NK-92 treated with Interleukin-12 subunit alpha and Interleukin-12 subunit beta, amount 100 ng/mL, for 24 hours (cell line): ENCODE measurements around the gene BZW1.
A peak's percentile ranks its signal among the peaks of the same experiment; 100 is the strongest.
"Not testable (repeated sequence)": the region's sequence is repeated elsewhere in the genome, so short reads cannot be mapped to it uniquely, and the experiment has no call there.

Source experiments
- DNase-seq: peaks from one replicate; lab custom pipeline; 2025; lab: John Stamatoyannopoulos, UW

BZW1 gene

GRCh38 chr2:200791905-200792304, 19.8 kb upstream of the BZW1 start:
- no peak for DNase-seq

- no peak for DNase-seq
Measured at GRCh38 chr2:200794143-200794542, 17.6 kb upstream of the BZW1 start.

GRCh38 chr2:200795028-200795440, 16.7 kb upstream of the BZW1 start:
- no peak for DNase-seq

- DNase-seq: no peak
Measured at GRCh38 chr2:200796561-200796960, 15.1 kb upstream of the BZW1 start.

- no peak for DNase-seq
Measured at GRCh38 chr2:200797242-200797770, 14.4 kb upstream of the BZW1 start.

- no peak for DNase-seq
Measured at GRCh38 chr2:200798514-200798913, 13.2 kb upstream of the BZW1 start.

GRCh38 chr2:200800458-200800857, 11.3 kb upstream of the BZW1 start:
- DNase-seq: no peak

GRCh38 chr2:200801431-200801830, 10.3 kb upstream of the BZW1 start:
- not testable (repeated sequence) for DNase-seq

GRCh38 chr2:200809506-200810251, 2.0 kb upstream of the BZW1 start:
- DNase-seq: no peak

GRCh38 chr2:200810252-200810997, 1.3 kb upstream of the BZW1 start:
- DNase-seq: no peak

- no peak for DNase-seq
Measured at GRCh38 chr2:200810998-200811332, 745 bp upstream of the BZW1 start.

GRCh38 chr2:200812122-200813022, 662 bp downstream of the BZW1 start:
- DNase-seq: peak; percentile 70

GRCh38 chr2:200814276-200814815, 2.6 kb downstream of the BZW1 start:
- peak; percentile 11 for DNase-seq

GRCh38 chr2:200814917-200815316, 3.2 kb downstream of the BZW1 start:
- DNase-seq: no peak

GRCh38 chr2:200818732-200819131, 7.0 kb downstream of the BZW1 start:
- not testable (repeated sequence) for DNase-seq

- no peak for DNase-seq
Measured at GRCh38 chr2:200820573-200821234, 9.0 kb downstream of the BZW1 start.

GRCh38 chr2:200821686-200822245, 10.1 kb downstream of the BZW1 start:
- no peak for DNase-seq

GRCh38 chr2:200828104-200828503, 16.4 kb downstream of the BZW1 start:
- no peak for DNase-seq

- no peak for DNase-seq
Measured at GRCh38 chr2:200828572-200829257, 17.0 kb downstream of the BZW1 start.

- DNase-seq: no peak
Measured at GRCh38 chr2:200829258-200829655, 17.5 kb downstream of the BZW1 start.

GRCh38 chr2:200834701-200835100, 23.0 kb downstream of the BZW1 start:
- DNase-seq: no peak
